Activated CD4-positive, alpha-beta memory T cell treated with anti-CD3 and anti-CD28 coated beads, Interleukin-2, amount 10 ng/mL, durations not matched to agents 7 days and 5 days (primary cell): ENCODE data around the gene APOBEC3C. TPM values are rescaled to one million over a fixed set of nuclear protein-coding genes. Genes with fewer than 3 reads are reported as not detected.
"Not testable (repeated sequence)": the region's sequence is repeated elsewhere in the genome, so short reads cannot be mapped to it uniquely, and the experiment has no call there.

Source experiments
- CTCF ChIA-PET: fragments of 350-600 bp; sonication (Branson Sonifier 250); formaldehyde crosslinking; loops from one replicate; lab custom pipeline; 2021; ENCODE audit warnings: antibody characterized with exemption, inconsistent platforms; lab: Charles Lee
- POLR2A ChIA-PET: fragments of 350-600 bp; sonication (Branson Sonifier 250); formaldehyde crosslinking; loops from one replicate; lab custom pipeline; 2021; ENCODE audit warnings: antibody characterized with exemption; lab: Charles Lee
- DNase-seq: peaks from one replicate; pipeline ENCODE4 v3.0.0-alpha.2; 2020
- H3K27ac Mint-ChIP-seq: one replicate; pipeline ENCODE4 v1.8.0; 2021; ENCODE audit warnings: mild to moderate bottlenecking, mixed read lengths
- H3K27me3 Mint-ChIP-seq: one replicate; pipeline ENCODE4 v1.8.0; 2021; ENCODE audit warnings: mixed read lengths
- H3K36me3 Mint-ChIP-seq: one replicate; pipeline ENCODE4 v1.8.0; 2021; ENCODE audit warnings: low read depth, mixed read lengths
- H3K4me1 Mint-ChIP-seq: one replicate; pipeline ENCODE4 v1.8.0; 2021; ENCODE audit warnings: mixed read lengths
- H3K4me3 Mint-ChIP-seq: one replicate; pipeline ENCODE4 v1.8.0; 2021; ENCODE audit warnings: mild to moderate bottlenecking, mixed read lengths
- H3K9me3 Mint-ChIP-seq: one replicate; pipeline ENCODE4 v1.8.0; 2021; ENCODE audit warnings: mixed read lengths
- total RNA-seq, 2 experiments: library from RNA; stranded (reverse); gene quantifications; one replicate each; pipeline ENCODE4 v1.2.3, GENCODE V29; 2021

The APOBEC3C gene
- total RNA-seq, 2 experiments from 2014 or later = 146 to 157 TPM

GRCh38 chr22:39061951-39062350 is 47.9 kb downstream of the APOBEC3C start:
- H3K27ac Mint-ChIP-seq, H3K27me3 Mint-ChIP-seq, H3K9me3 Mint-ChIP-seq, H3K4me1 Mint-ChIP-seq, H3K36me3 Mint-ChIP-seq, DNase-seq, POLR2A ChIA-PET, CTCF ChIA-PET, H3K4me3 Mint-ChIP-seq: not testable (repeated sequence)

DNA sequence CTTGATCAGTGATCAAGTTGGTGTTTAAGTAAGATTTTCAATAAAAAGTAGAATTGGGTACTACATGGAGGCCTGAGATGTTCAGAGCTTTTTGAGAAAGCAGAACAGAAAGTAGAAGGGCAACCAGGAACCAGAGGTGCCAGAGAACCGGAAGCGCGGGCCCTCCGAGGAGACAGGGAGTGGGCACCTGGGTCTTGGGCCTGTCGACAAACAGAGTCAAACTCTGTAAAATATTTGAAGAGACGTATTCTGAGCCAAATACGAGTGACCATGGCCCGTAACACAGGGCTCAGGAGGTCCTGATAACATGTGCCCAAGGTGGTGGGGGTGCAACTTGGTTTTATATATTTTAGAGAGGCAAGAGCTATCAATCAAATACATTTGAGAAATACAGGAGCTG is 49.8 kb downstream of the APOBEC3C start:
- H3K9me3 Mint-ChIP-seq, H3K27ac Mint-ChIP-seq, POLR2A ChIA-PET, H3K27me3 Mint-ChIP-seq, H3K4me3 Mint-ChIP-seq, H3K36me3 Mint-ChIP-seq, DNase-seq, CTCF ChIA-PET: not testable (repeated sequence)
- peaks cover 11% of the 10 kb centered on the region for H3K4me1 Mint-ChIP-seq

- H3K4me1 Mint-ChIP-seq = peaks cover 11% of the 10 kb centered on the region
- CTCF ChIA-PET, H3K36me3 Mint-ChIP-seq, H3K27me3 Mint-ChIP-seq, POLR2A ChIA-PET, H3K9me3 Mint-ChIP-seq, DNase-seq, H3K27ac Mint-ChIP-seq, H3K4me3 Mint-ChIP-seq: not testable (repeated sequence)
Measured at GRCh38 chr22:39066442-39067276, 52.6 kb downstream of the APOBEC3C start.

GRCh38 chr22:39068033-39068785 is 54.2 kb downstream of the APOBEC3C start:
- ChIA-PET POLR2A (interaction anchor here (0.7 kb wide), 1 partner anchor 27 kb away, joined by 3 read pairs; no protein-coding TSS in a partner anchor), CTCF (no interaction called here)
- no peak for DNase-seq
- no peaks in the 10 kb centered on the region for H3K36me3 Mint-ChIP-seq
- H3K4me1 Mint-ChIP-seq = peaks cover 11% of the 10 kb centered on the region
- H3K9me3 Mint-ChIP-seq = no peaks in the 10 kb centered on the region
- no peaks in the 10 kb centered on the region for H3K27me3 Mint-ChIP-seq
- H3K4me3 Mint-ChIP-seq = no peak overlapping the region
- H3K27ac Mint-ChIP-seq = no peak overlapping the region

Other genes with a start within 250 kb of the APOBEC3C start
- 1 to 10 TPM; 8.0 to 8.4 TPM for gene DNAL4, start 220.1 kb upstream of the APOBEC3C start, total RNA-seq
- 1 to 10 TPM in 1 of 2 experiments, under 1 TPM in 1; 0.91 to 1.3 TPM for gene NPTXR, start 170.2 kb upstream of the APOBEC3C start, total RNA-seq
- 10 to 100 TPM; 76.5 TPM for gene CBX6, start 142.0 kb upstream of the APOBEC3C start, total RNA-seq
- not detected for gene APOBEC3A, start 56.6 kb upstream of the APOBEC3C start, total RNA-seq
- 10 to 100 TPM; 51.6 to 51.9 TPM for gene APOBEC3B, start 31.9 kb upstream of the APOBEC3C start, total RNA-seq
- 10 to 100 TPM; 58.2 to 58.9 TPM for gene APOBEC3D, start 6.9 kb downstream of the APOBEC3C start, total RNA-seq
- 10 to 100 TPM; 36.4 to 42.2 TPM for gene APOBEC3F, start 26.6 kb downstream of the APOBEC3C start, total RNA-seq
- 100 to 1,000 TPM; 145 to 146 TPM for gene APOBEC3G, start 63.0 kb downstream of the APOBEC3C start, total RNA-seq
- gene APOBEC3H, start 83.0 kb downstream of the APOBEC3C start, total RNA-seq = 100 to 1,000 TPM; 126 to 128 TPM
- gene CBX7, start 138.4 kb downstream of the APOBEC3C start, total RNA-seq = 10 to 100 TPM; 24.9 to 25.0 TPM
- 1 to 10 TPM; 6.4 to 6.5 TPM for gene PDGFB, start 230.7 kb downstream of the APOBEC3C start, total RNA-seq